HUES64 (cell line): ENCODE results near the gene CCND2.

ENCODE experiments used
- H3K27ac ChIP-seq: 2 replicates; pipeline ENCODE4 v1.7.0; 2013; ENCODE audit warnings: low read depth, low read length, inconsistent platforms
- H3K27me3 ChIP-seq: 2 replicates; pipeline ENCODE4 v1.6.1; 2013; ENCODE audit warnings: mild to moderate bottlenecking, low read length; ENCODE audit not compliant: insufficient read depth
- H3K36me3 ChIP-seq: 2 replicates; pipeline ENCODE4 v1.6.1; 2013; ENCODE audit warnings: mild to moderate bottlenecking, low read length; ENCODE audit not compliant: insufficient read depth
- H3K4me1 ChIP-seq: 2 replicates; pipeline ENCODE4 v1.6.1; 2013; ENCODE audit warnings: mild to moderate bottlenecking, low read length, moderate library complexity; ENCODE audit not compliant: insufficient read depth
- H3K4me3 ChIP-seq: 2 replicates; pipeline ENCODE4 v1.5.1; 2013; ENCODE audit warnings: mild to moderate bottlenecking, low read length, moderate library complexity
- H3K9ac ChIP-seq: 2 replicates; pipeline ENCODE4 v1.6.1; 2013; ENCODE audit warnings: mild to moderate bottlenecking, low read depth, low read length
- H3K9me3 ChIP-seq: 2 replicates; pipeline ENCODE4 v1.6.1; 2013; ENCODE audit warnings: low read depth, low read length; ENCODE audit not compliant: insufficient read depth
- WGBS: fragments of 150-250, 120-280 bp; methylation state at CpG from one replicate; pipeline ENCODE4 v1.1.7; 2013; ENCODE audit warnings: missing lambda C conversion rate; 5-methylcytosine and 5-hydroxymethylcytosine counted together

Gene CCND2

DNA sequence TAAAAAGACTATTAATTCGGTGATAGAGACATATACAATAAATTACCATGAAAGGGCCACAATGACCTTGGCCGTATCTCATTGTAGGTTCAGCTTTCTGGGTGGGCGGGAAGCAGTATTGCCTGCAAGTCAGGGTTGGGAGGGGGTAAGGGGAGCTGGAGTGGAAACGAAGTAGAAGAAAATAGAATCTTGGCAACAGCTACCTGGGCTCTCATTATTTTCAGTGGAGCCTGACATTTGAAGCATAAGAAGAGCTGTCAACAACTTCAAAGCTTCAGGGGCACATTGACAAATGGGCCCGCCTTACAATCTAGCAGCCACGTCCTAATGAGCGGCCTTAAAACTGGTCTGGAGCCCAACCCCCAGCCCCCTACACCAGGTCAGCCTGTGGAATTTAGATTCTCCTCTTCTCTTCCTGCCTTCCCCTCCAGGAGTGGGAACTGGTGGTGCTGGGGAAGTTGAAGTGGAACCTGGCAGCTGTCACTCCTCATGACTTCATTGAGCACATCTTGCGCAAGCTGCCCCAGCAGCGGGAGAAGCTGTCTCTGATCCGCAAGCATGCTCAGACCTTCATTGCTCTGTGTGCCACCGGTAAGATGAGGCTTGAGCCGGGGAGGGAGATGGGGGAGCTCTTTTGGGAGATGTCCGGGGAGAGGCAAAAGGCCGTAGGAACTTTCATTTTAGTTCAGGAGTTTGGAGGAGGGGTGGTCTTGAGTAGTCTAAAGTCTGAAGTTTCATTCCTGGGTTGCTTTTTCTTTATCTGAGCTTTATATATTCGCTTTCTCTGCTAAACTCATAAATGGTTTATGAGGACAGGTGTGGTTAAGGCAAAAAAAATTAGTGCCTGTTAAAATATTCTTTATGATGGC lies 5.0 kb downstream of the CCND2 start:
- Histone ChIP-seq H3K9me3 (no peaks in the 10 kb centered on the region), H3K27ac (no peak overlapping the region), H3K4me3 (no peak overlapping the region), H3K4me1 (peaks cover 24% of the 10 kb centered on the region), H3K27me3 (peaks cover 5% of the 10 kb centered on the region; the same call in 1 of the 2 replicates), H3K36me3 (peaks cover 73% of the 10 kb centered on the region), H3K9ac (no peak overlapping the region)
- 87% methylated on average over 15 of the region's 15 CpGs for WGBS

DNA sequence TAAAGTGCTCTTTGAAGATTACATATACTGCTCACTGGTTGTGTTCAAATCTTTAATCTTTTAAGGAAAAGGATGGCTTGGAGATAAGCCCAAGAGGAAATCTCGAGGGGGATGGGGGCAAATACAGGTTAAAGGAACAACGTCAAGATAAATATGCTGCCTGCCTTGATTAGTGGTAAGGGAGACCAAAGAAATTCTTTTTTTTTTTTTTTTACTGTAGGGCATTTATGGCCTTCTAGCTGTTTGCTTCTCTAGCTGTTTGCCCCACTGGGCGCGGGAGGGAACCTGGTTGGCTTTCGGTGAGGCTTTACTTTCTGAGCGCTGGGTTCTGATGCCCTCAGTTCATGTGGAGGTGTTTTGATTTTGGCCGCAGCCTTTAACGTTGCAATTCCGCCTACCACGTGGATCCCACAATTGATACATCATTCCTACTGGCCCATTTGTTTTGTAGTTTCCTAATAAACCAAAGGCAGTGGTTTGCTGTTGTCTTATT lies 5.7 kb downstream of the CCND2 start:
- H3K4me1 ChIP-seq, result peaks cover 24% of the 10 kb centered on the region
- no peak overlapping the region for H3K4me3 ChIP-seq
- no peak overlapping the region for H3K27ac ChIP-seq
- no peaks in the 10 kb centered on the region for H3K9me3 ChIP-seq
- 91% methylated on average over 10 of the region's 10 CpGs for WGBS
- H3K9ac ChIP-seq, result no peak overlapping the region
- peaks cover 80% of the 10 kb centered on the region for H3K36me3 ChIP-seq
- H3K27me3 ChIP-seq, result peaks cover 5% of the 10 kb centered on the region; the same call in 1 of the 2 replicates

DNA sequence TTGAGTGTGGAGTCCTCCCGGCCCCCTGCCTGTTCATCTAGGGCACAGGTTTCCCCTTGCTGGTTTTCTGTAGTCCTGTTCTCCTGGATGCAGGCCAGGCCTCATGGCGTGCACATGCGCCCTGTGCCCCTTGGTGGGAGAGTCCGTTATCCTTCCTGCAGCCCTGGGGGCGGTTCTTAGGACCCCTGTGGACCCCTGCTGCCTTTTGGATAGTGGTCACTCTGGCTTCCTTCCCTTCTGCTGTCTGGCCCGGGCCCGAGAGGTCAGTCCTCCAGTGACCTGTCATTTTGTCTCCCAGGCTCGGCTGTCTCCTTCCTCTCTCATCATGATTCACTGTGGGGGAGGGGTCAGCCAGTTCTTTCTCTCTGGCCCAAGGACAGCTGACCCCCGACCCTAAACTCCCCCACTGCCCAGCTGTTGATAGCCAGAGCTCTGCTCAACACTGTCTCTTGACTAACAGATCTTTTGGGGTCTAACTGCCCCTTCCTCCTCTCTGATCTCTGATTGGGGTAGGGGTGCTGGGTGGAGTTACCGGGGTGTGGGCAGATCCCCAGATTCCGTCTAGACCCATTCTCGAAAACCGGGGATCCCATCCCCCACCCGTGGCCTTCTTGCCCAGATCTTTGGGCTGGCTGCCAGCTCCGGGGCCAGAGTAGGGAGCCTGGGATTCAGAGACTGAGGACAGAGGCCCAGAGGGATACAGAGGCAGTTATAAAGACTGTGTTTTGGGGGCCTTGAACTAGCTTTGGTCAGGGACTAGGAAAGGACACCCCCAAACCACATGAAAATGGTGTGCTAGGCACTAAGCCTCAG lies 7.0 kb downstream of the CCND2 start:
- Histone ChIP-seq H3K9me3 (no peaks in the 10 kb centered on the region), H3K27ac (no peak overlapping the region; the same call in 1 of the 2 replicates), H3K4me3 (no peak overlapping the region), H3K36me3 (peaks cover 93% of the 10 kb centered on the region), H3K27me3 (peaks cover 4% of the 10 kb centered on the region; the same call in 1 of the 2 replicates), H3K9ac (no peak overlapping the region), H3K4me1 (peaks cover 24% of the 10 kb centered on the region)
- 93% methylated on average over 15 of the region's 15 CpGs for WGBS

DNA sequence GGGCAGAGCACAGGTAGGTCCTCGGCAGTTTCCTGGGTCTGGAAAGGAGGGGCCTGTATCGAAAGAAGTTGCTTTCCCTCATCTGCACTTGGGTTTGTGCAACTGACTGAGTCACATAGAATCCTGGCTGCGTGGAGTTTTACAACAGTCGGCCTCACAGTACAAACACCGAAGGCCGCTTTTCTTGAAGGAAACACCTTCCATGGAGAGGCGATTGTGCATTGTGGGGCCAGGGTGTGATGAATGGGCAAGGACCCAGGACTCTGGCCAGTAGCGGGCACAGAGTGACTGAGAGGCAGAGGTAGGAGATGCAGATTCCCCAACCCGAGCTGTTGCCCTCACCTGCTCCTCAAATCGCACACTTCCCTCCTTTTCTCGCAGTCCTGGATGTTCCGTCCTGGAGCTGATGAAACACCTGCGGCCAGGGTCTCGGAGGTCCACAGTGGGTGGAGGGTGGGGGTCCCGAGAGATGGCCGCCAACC lies 7.7 kb downstream of the CCND2 start:
- 97% methylated on average over 16 of the region's 16 CpGs for WGBS
- Histone ChIP-seq H3K36me3 (peaks cover 96% of the 10 kb centered on the region), H3K9me3 (no peaks in the 10 kb centered on the region), H3K4me3 (no peak overlapping the region), H3K27ac (no peak overlapping the region), H3K4me1 (peaks cover 22% of the 10 kb centered on the region), H3K9ac (no peak overlapping the region), H3K27me3 (no peaks in the 10 kb centered on the region)

DNA sequence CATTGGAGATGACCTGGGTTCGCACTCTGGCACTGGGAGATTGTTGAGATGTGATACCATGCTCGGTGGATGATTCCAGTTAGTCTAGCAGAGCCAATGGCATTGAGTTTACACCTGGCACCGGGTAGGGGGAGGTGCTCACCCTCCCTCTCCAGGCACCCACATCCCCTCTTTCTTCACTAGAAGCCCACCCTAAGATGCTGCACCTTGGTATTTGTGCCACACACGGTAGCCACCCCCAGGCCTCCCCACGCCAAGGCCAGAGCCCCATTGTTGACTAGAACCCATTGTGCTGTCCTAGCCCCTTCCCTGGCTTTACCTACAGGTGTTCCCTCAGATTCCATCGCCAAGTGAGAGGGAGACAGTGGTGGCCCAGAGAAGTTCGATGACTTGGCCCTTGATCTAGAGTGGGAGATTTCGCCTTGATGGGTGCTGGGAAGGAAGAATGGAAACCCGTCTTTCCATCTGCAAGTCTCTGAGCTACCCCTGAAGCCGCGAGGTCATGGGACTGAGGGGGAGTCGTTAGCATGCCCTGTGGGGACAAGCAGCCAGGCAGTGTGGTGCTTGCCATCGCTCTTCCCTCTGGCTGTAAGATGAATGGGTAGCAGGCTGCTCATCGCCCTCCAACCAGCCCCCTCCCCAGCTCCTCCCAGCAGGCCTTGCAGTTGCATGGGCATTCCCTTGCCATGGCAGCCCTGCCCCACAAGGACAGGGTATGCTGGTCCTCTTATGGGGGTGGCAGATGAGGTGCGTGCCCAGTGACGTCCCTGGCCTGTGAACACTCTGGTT lies 8.7 kb downstream of the CCND2 start:
- 95% methylated on average over 16 of the region's 16 CpGs for WGBS
- no peak overlapping the region for H3K27ac ChIP-seq
- no peaks in the 10 kb centered on the region for H3K27me3 ChIP-seq
- H3K36me3 ChIP-seq, result peaks cover 99% of the 10 kb centered on the region
- no peaks in the 10 kb centered on the region for H3K9me3 ChIP-seq
- H3K4me1 ChIP-seq, result peaks cover 13% of the 10 kb centered on the region
- H3K9ac ChIP-seq, result no peak overlapping the region
- no peak overlapping the region for H3K4me3 ChIP-seq

DNA sequence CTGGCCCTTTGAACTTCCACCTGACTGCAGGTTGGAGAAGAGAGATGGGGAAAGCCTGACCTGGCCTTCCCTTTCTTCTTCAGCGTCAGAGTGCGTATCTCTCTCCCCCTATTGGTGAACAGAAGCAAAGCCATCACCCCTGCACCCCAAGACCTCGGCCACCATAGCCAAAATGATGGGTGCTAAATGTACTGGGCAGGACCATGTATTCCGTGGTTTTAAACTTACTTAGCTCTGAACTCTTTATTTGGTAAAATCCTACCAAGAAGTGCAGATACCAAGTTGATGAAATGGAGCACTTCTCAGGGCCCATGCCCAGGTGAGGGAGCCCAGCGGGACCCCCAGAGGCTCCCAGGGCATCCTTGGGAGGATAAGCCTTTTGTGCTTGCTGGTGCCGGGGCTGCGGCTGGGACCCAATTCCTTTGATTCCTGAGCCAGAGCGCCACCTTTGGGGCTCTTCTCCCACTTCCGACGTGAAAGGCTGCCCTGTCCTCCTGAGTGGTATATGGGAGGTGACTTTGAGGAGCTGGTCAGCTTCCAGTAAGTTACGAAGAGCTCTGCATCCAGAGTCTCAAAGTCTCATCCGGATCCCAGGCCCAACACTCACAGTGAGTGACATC lies 9.4 kb downstream of the CCND2 start:
- H3K36me3 ChIP-seq, result peaks cover 99% of the 10 kb centered on the region
- no peak overlapping the region for H3K9ac ChIP-seq
- no peaks in the 10 kb centered on the region for H3K9me3 ChIP-seq
- H3K27ac ChIP-seq, result no peak overlapping the region
- peaks cover 6% of the 10 kb centered on the region for H3K4me1 ChIP-seq
- H3K4me3 ChIP-seq, result no peak overlapping the region
- H3K27me3 ChIP-seq, result no peaks in the 10 kb centered on the region
- WGBS, result 88% methylated on average over 12 of the region's 12 CpGs

DNA sequence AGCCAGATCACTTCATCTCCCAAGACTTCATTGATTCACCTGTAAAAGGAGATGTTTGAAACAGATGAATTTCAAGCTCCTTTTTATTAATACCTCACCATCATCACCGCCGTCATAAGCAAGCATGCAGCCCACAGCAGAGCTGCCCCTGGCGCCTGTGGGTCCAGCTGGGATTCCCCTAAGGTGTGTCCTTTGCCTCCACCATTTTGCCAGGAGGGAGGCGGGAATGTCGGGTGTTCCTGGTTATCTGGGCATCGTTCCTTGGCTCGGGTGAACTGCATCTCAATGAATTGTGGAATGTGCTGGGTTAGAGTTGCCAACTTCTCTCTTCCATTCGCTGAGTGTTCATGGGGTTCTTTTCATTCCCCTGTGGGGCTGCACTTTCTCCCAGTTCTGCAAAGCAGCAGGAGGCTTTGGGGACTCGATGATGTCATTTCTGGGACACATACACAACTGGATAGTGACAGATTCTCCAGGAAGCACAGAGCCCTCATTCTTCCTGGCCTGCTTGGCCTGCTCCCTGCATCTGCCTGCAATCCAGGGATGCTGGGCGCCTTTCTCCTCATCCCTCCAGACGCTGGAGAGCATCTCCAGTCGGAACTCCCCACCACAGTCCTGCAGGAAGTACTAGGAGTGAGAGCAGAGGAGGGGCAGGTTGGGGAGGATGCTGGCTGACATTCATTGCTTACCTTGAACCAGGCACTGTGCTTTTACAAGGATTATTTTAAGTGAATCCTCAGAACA lies 10.1 kb downstream of the CCND2 start:
- Histone ChIP-seq H3K4me3 (no peak overlapping the region), H3K27ac (no peak overlapping the region), H3K27me3 (no peaks in the 10 kb centered on the region), H3K9me3 (no peaks in the 10 kb centered on the region), H3K4me1 (peaks cover 3% of the 10 kb centered on the region; the same call in 1 of the 2 replicates), H3K9ac (no peak overlapping the region), H3K36me3 (peaks cover 99% of the 10 kb centered on the region)
- 92% methylated on average over 12 of the region's 12 CpGs for WGBS

DNA sequence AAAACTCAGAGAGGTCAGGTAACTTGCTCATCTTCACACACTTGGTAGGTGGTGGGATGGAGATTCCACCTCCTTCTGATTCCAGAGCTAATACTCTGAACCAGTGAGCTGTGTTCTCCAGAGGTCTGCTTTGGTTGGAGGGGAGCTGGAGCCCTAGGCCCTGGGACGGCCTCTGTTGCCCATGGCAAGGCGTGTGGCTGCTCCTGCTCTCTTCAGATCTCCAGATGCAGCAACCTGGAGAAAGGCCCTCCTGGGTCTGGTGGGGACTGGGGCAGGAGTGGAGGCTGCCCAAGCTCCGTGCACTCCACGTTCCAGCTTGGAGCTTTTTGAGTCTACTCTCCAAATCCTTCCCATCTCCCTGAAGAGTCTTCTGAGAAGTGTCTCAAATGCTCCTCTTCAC lies 10.7 kb downstream of the CCND2 start:
- no peaks in the 10 kb centered on the region for H3K27me3 ChIP-seq
- H3K36me3 ChIP-seq, result peaks cover 99% of the 10 kb centered on the region
- 94% methylated on average over 4 of the region's 4 CpGs for WGBS
- H3K4me3 ChIP-seq, result no peak overlapping the region
- H3K9me3 ChIP-seq, result no peaks in the 10 kb centered on the region
- H3K4me1 ChIP-seq, result peaks cover 3% of the 10 kb centered on the region; the same call in 1 of the 2 replicates
- no peak overlapping the region for H3K27ac ChIP-seq
- no peak overlapping the region for H3K9ac ChIP-seq

DNA sequence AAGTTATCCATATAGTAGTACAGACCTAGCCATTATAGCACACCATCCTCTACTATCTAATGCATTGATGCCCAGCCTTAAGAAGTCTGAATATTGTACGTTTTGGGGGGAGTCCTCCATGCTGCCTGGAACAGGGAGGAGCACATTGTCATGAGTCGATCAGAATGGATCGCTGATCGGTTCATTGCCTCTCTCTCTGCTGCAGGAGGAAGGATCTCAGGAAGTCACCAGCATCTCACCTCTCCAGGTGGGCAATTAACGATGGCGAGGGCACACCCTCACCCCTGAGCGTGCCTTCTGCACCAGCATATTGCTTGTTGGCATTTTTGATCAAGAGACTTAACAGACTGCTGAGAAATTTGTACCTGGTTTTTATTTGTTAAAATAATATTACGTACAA lies 11.5 kb downstream of the CCND2 start:
- Histone ChIP-seq H3K36me3 (peaks cover 99% of the 10 kb centered on the region), H3K27me3 (no peaks in the 10 kb centered on the region), H3K4me3 (no peak overlapping the region), H3K9me3 (no peaks in the 10 kb centered on the region), H3K4me1 (peaks cover under 1% of the 10 kb centered on the region; the same call in 1 of the 2 replicates), H3K27ac (no peak overlapping the region), H3K9ac (no peak overlapping the region)
- 95% methylated on average over 7 of the region's 8 CpGs for WGBS

DNA sequence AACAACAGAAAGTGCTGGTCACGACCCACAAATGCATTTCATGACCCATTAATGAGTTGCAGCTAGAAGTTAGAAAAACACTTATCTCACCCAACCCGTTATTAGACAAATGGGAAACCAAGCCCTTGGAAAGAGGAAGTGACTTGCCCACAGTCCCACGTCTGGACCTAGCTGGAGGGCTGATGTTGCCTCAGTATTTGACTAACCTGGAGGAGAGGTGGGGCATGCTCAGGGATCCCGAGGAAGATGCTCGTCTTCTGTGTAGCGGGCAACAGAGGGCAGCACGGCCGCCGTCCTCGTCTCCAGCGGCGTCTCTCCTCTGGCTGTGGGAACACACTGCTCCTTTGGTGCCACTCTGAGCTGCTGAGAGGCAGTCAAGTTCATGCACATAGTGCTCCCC lies 12.7 kb downstream of the CCND2 start:
- 89% methylated on average over 12 of the region's 12 CpGs for WGBS
- peaks cover 99% of the 10 kb centered on the region for H3K36me3 ChIP-seq
- H3K4me1 ChIP-seq, result no peaks in the 10 kb centered on the region
- H3K9ac ChIP-seq, result no peak overlapping the region
- H3K27ac ChIP-seq, result no peak overlapping the region
- H3K4me3 ChIP-seq, result no peak overlapping the region
- no peaks in the 10 kb centered on the region for H3K27me3 ChIP-seq
- no peaks in the 10 kb centered on the region for H3K9me3 ChIP-seq
